ENCODE measurements around the gene DRAXIN.

DRAXIN gene

DNA sequence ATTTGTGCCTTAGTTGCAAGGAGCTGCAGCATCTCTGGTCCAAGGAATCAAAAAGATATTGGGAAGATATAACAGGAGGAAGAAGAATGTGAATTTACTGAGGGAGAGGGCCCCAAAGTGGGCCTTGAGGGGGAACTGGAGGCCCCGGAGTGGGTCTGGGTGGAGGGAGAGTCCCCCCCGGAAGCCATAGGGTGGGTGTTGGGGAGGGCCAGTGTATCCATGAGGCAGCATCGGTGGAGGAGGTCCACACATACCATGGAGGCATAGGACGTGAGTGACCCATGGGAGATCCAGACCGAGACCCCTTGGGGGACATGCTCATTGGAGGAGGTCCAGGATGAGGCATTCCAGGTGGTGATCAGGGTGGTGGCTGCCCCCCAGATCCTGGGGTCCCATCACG, 69.8 kb downstream of the DRAXIN start:
- no peak for DNase-seq (ENCODE audit: low read depth in 2 of 2)

DNA sequence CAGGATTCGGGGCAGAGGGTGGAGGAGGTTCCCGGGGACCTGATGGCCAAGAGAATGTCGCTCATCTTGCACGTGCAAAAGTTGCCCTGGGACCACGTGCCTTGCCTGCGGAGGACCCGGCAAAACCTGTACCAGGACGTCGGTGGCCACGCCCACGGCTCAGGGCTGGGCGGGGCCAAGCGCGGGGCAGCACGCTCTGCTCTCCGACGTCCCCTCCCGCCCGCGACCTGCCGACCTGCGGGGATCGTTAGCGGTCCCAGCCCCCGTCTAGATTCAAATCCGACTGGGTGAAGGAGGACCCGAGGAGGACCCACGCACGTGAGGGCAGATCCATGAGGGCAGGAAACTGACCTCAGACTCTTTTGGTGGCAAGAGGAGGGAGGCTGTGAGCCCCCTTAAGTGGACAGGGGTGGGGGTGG, 70.5 kb downstream of the DRAXIN start, which contains the start of gene C1orf167:
TSS of gene C1orf167 (plus strand) at position 206 of the 419 bp plus-strand sequence. CDS start 2,208 bp downstream, outside the sequence.
- DNase-seq (ENCODE audit: low read depth in 2 of 2), result no peak

- DNase-seq (ENCODE audit: low read depth in 2 of 2), result no peak
These were observed 72.6 kb downstream of the DRAXIN start for GRCh38 chr1:11764115-11764514.

DNA sequence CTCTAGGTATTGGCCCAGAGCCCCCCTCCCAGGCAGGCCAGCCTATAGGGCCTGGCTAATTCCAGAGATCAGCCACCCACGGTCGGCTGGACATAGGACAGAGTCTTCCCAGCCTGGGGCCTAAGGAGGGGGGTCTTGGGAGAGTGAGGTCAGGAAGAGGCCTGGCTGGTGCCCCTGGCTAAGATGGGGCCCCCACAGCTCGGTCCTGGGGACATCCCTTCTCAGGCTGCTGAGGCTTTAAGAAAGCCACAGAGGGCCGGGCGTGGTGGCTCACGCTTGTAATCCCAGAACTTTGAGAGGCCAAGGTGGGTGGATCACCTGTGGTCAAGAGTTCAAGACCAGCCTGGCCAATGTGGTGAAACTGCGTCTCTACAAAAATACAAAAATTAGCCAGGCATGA, 73.0 kb downstream of the DRAXIN start:
- no peak for DNase-seq (ENCODE audit: low read depth in 2 of 2)

DNA sequence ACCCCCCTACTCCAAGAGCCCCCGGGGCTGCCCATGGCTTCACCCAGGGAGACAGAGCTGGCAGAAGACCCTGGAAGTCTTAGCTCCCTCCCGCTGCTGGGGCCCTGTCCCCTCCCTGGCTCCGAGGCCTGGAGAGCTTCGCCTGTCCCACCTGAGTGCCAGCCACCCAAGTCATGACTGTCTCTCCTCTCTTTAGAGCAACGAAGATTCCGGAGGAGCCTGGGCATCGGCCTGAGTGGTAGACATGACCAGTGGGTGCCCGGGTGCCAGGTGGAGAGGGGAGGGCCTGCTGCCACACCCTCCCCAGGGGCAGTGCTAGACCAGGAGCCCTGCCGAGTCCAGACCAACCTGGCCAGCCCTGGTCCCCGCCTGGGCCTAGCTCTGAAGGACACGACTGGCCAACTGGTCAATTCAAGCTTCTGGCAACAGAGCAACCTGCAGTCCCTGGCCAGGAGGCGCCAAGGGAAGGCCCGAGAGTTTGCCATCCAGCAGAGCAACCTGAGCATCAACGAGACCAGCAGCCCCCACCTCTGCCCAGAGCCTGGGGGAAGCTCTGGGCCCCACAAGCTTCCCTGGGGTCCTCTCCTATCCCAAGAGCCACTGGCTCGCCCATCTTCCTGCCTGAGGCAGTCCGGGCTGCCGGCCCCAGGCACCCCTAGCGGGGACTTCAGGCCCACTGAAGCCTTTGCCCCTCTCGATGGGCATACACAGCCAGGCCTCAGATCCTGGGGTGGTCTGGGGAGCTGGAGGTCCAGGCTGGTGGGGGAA, 74.3 kb downstream of the DRAXIN start:
- no peak for DNase-seq (ENCODE audit: low read depth in 2 of 2)

- no peak for DNase-seq (ENCODE audit: low read depth in 2 of 2)
These were observed 74.9 kb downstream of the DRAXIN start for GRCh38 chr1:11766429-11766776.

DNA sequence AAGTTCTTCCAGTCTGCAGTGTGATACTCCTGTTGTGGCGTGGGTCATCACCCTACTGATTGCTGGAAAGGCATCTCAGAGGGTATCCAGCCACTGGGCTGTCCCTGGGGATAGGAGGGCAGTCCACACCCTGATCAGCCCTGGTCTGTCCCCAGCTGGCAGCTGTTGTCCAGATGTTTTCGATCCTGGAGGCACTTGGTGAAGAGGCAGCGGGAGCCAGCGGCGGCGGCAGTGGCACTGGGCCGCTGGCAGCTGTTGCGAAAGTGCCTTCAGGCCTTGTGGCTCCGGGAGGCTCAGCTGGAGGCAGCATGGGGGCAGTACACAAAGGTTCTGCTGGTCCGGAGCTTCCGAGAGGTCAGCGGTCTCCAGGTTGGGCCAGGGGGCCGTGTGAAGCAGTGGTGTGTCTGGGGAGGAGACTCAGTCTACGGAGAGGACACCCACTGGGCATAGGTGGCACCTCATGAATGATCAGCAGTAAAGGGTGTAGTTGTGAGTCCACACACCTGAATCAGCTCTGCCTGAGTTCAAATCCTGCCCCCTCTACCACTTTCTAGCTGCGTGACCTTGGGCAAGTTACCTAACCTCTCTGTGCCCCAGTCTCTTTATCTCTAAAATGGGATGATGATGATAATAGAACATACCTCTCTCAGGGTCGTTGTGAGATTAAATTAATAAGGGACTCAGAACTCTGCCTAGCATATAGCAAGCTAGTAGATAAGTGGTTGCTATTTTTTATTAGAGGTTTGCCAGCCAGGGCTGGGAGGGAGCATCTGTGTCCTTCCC, 76.6 kb downstream of the DRAXIN start:
- DNase-seq (ENCODE audit: low read depth in 2 of 2), result no peak

DNA sequence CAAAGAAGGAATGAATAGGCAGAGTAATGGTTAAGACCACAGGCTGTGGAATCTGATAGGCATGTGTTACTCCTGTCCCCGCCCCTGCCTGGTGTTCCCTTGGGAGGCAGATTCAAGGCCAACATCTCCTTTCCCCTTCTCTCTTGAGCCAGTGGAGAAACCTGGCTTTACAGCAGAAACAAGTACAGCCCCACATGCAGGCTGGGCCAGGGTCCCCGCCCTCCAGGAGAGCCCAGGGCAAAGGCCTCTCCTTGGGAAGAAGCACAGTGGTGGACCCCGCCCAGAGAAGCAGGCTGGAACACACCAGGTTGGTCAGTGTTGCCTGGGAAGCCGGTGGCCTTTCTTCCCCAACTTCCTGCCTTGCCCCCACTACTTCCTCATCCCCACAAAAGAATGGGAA, 77.3 kb downstream of the DRAXIN start:
- DNase-seq (ENCODE audit: low read depth in 2 of 2), result no peak

- DNase-seq (ENCODE audit: low read depth in 2 of 2), result no peak
These were observed 77.8 kb downstream of the DRAXIN start for GRCh38 chr1:11769274-11769673.

GRCh38 chr1:11770011-11770410, 78.5 kb downstream of the DRAXIN start:
- no peak for DNase-seq (ENCODE audit: low read depth in 2 of 2)

DNA sequence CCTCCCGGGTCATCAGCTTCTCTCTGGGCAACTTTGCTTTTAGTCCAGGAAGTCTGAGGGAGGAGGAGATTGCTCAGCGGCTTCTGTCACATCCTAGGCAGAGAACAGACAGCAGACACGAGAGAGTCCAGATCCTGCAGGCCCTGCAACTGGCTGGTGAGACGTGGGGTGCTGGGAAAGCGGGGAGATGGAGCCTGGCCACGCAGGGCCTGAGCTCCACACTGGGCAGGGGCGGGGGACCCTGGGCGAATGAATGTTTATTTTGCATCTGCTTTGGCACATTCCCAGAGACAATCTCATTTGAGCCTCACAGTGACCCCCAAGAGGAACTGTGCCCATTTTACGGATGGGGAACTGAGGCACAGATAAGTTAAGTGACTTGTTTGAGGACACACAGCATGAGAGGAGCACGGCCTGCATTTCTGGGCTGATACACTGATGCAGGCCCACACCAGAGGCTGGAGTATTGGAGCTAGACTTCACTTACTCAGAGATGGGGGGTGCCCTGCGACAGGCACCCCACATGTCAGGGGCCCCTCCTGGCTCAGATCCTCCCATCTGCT, 80.1 kb downstream of the DRAXIN start:
- DNase-seq (ENCODE audit: low read depth in 2 of 2), result no peak

- no peak for DNase-seq (ENCODE audit: low read depth in 2 of 2)
These were observed 80.9 kb downstream of the DRAXIN start for GRCh38 chr1:11772458-11772857.

DNA sequence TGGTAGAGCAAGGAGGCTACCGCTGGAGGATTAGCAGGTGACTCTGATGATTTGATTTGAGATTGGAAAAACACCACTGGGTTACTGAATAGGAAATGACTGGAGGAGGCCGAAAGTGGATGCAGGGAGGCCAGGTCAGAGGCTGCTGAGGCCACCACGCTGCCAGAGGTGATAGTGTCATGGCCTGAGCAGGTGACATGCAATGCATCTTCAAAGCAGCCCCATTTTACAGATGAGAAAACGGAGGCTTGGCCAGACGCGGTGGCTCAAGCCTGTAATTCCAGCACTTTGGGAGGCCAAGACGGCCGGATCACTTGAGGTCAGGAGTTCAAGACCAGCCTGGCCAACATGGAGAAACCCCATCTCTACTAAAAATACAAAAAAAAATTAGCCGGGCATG, 83.2 kb downstream of the DRAXIN start:
- DNase-seq (ENCODE audit: low read depth in 2 of 2), result no peak

All from activated CD8-positive, alpha-beta memory T cell treated with anti-CD3 and anti-CD28 coated beads for 4 hours (primary cell).